Natural killer cell (primary cell): ENCODE measurements around the gene HBG2. TPM values are rescaled to one million over a fixed set of nuclear protein-coding genes. Genes with fewer than 3 reads are reported as not detected.

Source experiments
- ATAC-seq, 3 donors: fragments of 150-1000 bp in 2 of 3; fragments of 200-7000 bp in 1 of 3; cut with Tn5 transposase; 1 replicate in 1 of 3; 2 replicates in 2 of 3; pipeline ENCODE4 v1.10.0; 2021; ENCODE audit warnings: mild to moderate bottlenecking in 2 of 3, moderate library complexity in 2 of 3
- DNase-seq, 2 donors: peaks; one replicate each; pipeline versions ENCODE4 v3.0.0 to v3.0.0-alpha.2; 2013 to 2021; ENCODE audit warnings: mixed read lengths in 1 of 2
- H3K27ac ChIP-seq: one replicate; pipeline ENCODE4 v1.5.1; 2013; ENCODE audit warnings: mild to moderate bottlenecking, low read length
- H3K27me3 ChIP-seq: one replicate; pipeline ENCODE4 v1.6.1; 2013; ENCODE audit warnings: low read length; ENCODE audit not compliant: control insufficient read depth, insufficient read depth
- H3K36me3 ChIP-seq: one replicate; pipeline ENCODE4 v1.6.1; 2013; ENCODE audit warnings: low read length; ENCODE audit not compliant: control insufficient read depth, insufficient read depth
- H3K4me1 ChIP-seq: one replicate; pipeline ENCODE4 v1.6.1; 2013; ENCODE audit warnings: low read length; ENCODE audit not compliant: control insufficient read depth, insufficient read depth
- H3K4me3 ChIP-seq: one replicate; pipeline ENCODE4 v1.5.1; 2013; ENCODE audit warnings: low read length
- H3K9me3 ChIP-seq: one replicate; pipeline ENCODE4 v1.6.1; 2013; ENCODE audit warnings: low read length; ENCODE audit not compliant: control insufficient read depth, insufficient read depth
- H3K27ac Mint-ChIP-seq, 2 donors: one replicate each; pipeline ENCODE4 v1.8.0; 2022; ENCODE audit warnings: mild to moderate bottlenecking in 2 of 2, mixed read lengths in 2 of 2, moderate library complexity in 1 of 2
- H3K27me3 Mint-ChIP-seq, 2 donors: one replicate each; pipeline ENCODE4 v1.8.0; 2022; ENCODE audit warnings: low read depth in 2 of 2, mixed read lengths in 2 of 2
- H3K36me3 Mint-ChIP-seq: one replicate; pipeline ENCODE4 v1.8.0; 2022; ENCODE audit warnings: mixed read lengths
- H3K4me1 Mint-ChIP-seq, 2 donors: one replicate each; pipeline ENCODE4 v1.8.0; 2022; ENCODE audit warnings: mixed read lengths in 2 of 2
- H3K4me3 Mint-ChIP-seq: one replicate; pipeline ENCODE4 v1.8.0; 2022; ENCODE audit warnings: mild to moderate bottlenecking, moderate library complexity, mixed read lengths
- H3K9me3 Mint-ChIP-seq, 2 donors: one replicate each; pipeline ENCODE4 v1.8.0; 2022; ENCODE audit warnings: mixed read lengths in 2 of 2
- CTCF ChIP-seq: fragments of 200-600 bp; IDR thresholded peaks from one replicate; pipeline ENCODE4 v1.8.0; 2022; ENCODE audit warnings: antibody characterized with exemption
- WGBS: methylation state at CpG from one replicate; pipeline ENCODE4 v1.1.7; 2013; ENCODE audit warnings: missing lambda C conversion rate; ENCODE audit not compliant: insufficient coverage; 5-methylcytosine and 5-hydroxymethylcytosine counted together
- intact Hi-C: fragments of 100-400 bp; cut with micrococcal nuclease; formaldehyde crosslinking; loops from one replicate; pipeline ENCODE4 v1.14.2; 2022
- total RNA-seq, 4 donors: library from RNA; stranded (reverse); fragments of 120-200 nt in 1 of 4; gene quantifications; one replicate each; pipeline versions ENCODE4 v1.2.3 to v1.2.4, GENCODE V29; 2013 to 2022

The HBG2 gene
- total RNA-seq, 3 donors from 2014 or later (not counting 1 experiment from before 2014, with no cell fraction given): not detected

GRCh38 chr11:5242933-5243815 is 11.4 kb downstream of the HBG2 start:
- H3K27ac ChIP-seq: no peak overlapping the region
- 76% methylated on average over 7 of the region's 7 CpGs for WGBS
- no peaks in the 10 kb centered on the region for H3K4me1 Mint-ChIP-seq
- H3K9me3 ChIP-seq: no peaks in the 10 kb centered on the region
- no peaks in the 10 kb centered on the region for H3K9me3 Mint-ChIP-seq
- no peak for TF ChIP-seq CTCF
- H3K4me3 ChIP-seq: no peak overlapping the region
- H3K27me3 Mint-ChIP-seq: peaks cover 0 to 3% of the 10 kb centered on the region in 2 donors
- DNase-seq (no peak), ATAC-seq (no peak)
- H3K36me3 Mint-ChIP-seq: no peaks in the 10 kb centered on the region
- H3K27ac Mint-ChIP-seq: no peak overlapping the region
- no peaks in the 10 kb centered on the region for H3K4me1 ChIP-seq
- no peaks in the 10 kb centered on the region for H3K27me3 ChIP-seq
- H3K4me3 Mint-ChIP-seq: no peak overlapping the region
- no peaks in the 10 kb centered on the region for H3K36me3 ChIP-seq
- intact Hi-C loops: no loop called here

GRCh38 chr11:5242208-5242607 is 12.4 kb downstream of the HBG2 start:
- Mint-ChIP-seq H3K36me3 (no peaks in the 10 kb centered on the region), H3K9me3 (no peaks in the 10 kb centered on the region), H3K4me1 (no peaks in the 10 kb centered on the region), H3K27me3 (peaks cover 0 to 6% of the 10 kb centered on the region in 2 donors), H3K27ac (no peak overlapping the region), H3K4me3 (no peak overlapping the region)
- 78% methylated on average over 1 of the region's 2 CpGs for WGBS
- H3K36me3 ChIP-seq: no peaks in the 10 kb centered on the region
- no peaks in the 10 kb centered on the region for H3K9me3 ChIP-seq
- H3K4me1 ChIP-seq: no peaks in the 10 kb centered on the region
- no peak overlapping the region for H3K27ac ChIP-seq
- H3K4me3 ChIP-seq: no peak overlapping the region
- no peak for ATAC-seq
- no peak for DNase-seq
- no peak for TF ChIP-seq CTCF
- intact Hi-C loops: no loop called here
- no peaks in the 10 kb centered on the region for H3K27me3 ChIP-seq

DNA sequence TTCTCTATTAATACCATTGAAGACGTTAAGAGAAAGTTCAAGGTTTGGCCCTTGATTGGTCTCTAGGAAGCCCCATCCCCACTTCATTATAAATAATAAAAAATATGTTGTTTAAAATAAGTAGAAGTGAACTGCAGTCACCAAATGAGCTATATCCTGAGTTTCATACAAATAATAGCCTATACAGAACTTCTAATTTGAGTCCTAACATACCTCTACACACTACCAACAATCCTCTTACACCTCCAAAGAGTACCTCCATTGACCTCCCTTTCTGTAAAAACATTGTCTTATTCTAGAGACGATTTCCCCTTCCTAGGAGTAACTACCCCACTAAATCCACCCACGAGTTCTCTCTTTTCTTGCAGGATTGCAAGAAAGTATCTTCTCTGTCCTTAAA is 13.1 kb downstream of the HBG2 start:
- H3K9me3 Mint-ChIP-seq: no peaks in the 10 kb centered on the region
- DNase-seq: no peak

More for the DNA sequence above, 13.1 kb downstream of the HBG2 start:
- no peak for TF ChIP-seq CTCF
- Histone ChIP-seq H3K9me3 (no peaks in the 10 kb centered on the region), H3K27ac (no peak overlapping the region), H3K27me3 (no peaks in the 10 kb centered on the region), H3K36me3 (no peaks in the 10 kb centered on the region), H3K4me1 (no peaks in the 10 kb centered on the region), H3K4me3 (no peak overlapping the region)
- no peaks in the 10 kb centered on the region for H3K36me3 Mint-ChIP-seq
- 58% methylated on average over 2 of the region's 3 CpGs for WGBS
- no peak overlapping the region for H3K27ac Mint-ChIP-seq
- intact Hi-C loops: no loop called here
- ATAC-seq: no peak
- H3K4me1 Mint-ChIP-seq: no peaks in the 10 kb centered on the region
- peaks cover 0 to 6% of the 10 kb centered on the region in 2 donors for H3K27me3 Mint-ChIP-seq
- H3K4me3 Mint-ChIP-seq: no peak overlapping the region
